ENCODE data around the gene PTCH1.
A peak's percentile ranks its signal among the peaks of the same experiment; 100 is the strongest.

Gene PTCH1

DNA sequence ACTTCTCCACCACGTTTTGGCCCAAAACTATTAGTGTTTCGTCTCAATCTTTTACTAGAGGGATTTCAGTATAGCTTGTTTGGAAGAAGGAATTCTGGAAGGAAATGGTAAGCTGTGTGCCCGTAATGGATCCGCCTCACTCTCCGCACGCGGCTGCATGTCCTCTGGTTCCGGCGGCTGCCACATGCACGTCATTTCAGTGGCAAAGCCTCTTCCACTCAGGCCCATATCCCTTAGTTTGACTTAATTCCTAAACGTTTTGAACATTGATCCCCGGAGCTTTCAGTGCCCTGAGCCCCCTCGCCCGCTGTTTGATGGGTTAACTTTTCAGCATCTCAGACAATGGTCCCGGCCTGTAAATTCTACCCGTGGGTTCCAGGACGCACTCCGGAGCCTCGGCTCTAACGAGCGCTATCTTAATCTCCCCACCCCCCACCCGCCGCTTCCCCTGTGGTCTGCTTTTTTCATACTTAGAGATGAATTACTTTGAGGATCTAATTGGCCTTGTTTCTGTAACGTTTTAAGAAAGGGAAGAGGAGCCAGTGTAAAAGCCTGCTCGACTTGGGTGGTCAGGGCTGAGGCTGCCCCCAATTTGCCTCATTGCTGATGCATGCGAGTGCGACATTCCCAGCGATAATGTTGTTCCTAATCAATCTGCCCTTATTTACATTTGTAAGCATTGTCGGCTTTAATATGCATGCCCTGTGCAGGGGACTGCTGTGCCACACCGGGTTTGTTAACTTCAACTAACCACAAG is 4.6 kb downstream of the PTCH1 start:
- DNase-seq: no peak

DNA sequence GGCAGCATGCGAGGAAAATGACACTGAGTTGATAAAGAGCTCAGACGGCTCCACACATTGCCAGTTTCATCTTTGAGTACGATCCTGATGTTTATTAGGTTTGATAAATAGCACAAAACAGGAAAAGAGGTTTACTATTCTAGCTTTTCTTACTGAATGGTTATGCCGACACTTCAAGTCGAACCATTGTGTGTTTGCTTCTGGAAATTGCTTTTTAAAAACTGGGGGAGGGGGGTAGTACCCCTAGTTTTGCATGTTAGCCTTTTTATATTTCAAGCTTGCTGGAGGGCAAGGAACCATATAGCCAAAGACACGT is 5.2 kb downstream of the PTCH1 start:
- DNase-seq: no peak

DNA sequence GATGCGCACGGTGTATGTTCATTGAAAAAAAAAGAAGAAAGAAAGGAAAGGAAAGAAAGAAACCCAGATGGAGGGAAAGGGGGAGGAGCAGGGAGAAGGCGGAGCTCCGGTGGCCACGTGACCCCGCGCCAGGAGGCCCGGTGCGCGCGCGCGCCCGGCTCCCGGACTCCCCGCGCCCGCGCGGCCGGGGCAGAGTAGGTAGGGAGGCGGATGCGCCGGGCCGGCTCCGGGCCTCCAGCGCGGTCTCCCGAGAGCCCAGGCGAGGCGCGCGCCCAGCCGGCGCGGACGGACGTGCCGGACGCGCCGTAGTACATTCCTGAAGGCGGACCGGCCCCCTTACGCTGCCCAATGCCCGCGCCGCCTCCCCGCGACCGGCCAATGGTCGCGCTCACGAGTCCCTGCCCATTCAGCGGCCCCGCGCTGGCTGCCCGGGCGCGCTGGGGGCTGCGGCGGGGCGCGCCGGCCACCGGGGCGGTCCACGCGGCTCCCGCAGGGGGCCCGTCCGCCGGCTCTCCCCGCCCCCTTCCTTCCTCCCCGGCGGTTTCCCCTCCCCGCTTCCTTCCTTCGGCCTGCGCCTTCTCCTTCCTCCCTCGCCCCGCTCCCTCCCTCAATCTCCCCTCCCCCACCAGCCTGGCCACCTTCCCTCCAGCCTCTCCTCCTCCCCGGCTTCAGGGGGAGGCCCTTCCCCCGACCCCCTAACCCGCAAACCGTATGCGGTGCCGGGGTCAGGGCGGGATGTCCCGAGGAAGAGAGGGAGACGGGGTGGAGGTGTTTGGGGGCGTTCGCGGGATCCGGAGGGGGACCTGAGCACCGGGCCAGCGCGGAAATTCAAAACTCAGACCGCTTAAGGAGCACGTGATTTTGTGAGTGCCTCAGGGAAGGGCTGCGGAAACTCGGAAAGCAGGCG is 5.8 kb downstream of the PTCH1 start:
- DNase-seq: peak; percentile 87

DNA sequence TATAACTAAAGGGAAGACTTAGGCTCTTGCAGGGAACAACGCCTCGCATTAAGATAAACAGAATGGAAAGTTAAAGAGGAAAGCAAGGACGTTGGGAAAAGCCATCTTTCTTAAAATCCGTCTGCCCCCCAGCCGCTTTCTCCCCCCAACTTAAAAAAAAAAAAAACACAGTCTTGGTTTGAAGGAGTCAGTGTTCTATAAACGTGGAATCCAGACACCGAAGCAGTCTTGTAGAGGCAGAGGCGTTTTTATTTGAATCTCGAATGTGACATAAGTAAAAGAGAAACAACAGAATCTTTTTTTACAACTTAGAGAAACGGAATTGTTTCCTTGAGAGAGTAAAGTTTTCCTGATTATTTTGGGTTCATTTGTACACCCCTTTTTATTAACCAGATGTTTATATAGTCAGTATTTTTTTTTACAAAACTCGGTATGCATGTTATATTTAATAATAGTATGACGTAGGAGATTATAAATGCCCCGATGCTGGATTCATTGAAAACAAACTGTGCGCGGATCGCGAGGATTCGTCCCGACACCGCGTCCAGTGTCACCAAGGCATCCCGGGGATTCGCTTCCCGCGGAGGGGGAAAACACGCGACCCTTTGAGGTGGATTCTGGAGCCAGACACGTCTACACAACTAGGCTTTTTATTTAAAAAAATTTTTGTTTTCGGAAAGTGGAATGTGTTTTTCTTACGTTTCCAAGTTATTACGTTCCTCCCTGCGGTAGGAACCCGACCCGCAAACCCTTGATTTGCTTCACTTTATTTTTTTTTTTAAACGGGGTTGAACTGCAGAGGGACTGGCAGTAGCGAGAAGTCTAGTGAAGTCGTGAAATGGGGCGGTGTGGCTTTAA is 6.7 kb downstream of the PTCH1 start:
- DNase-seq: peak; percentile 7

- peak; percentile 64 for DNase-seq
Observed at GRCh38 chr9:95508968-95509850, 7.6 kb downstream of the PTCH1 start.

- peak; percentile 25 for DNase-seq
Observed at GRCh38 chr9:95508242-95508967, 8.4 kb downstream of the PTCH1 start.

- peak; percentile 36 for DNase-seq
Observed at GRCh38 chr9:95507464-95508241, 9.1 kb downstream of the PTCH1 start.

GRCh38 chr9:95506678-95507463 is 9.9 kb downstream of the PTCH1 start:
- DNase-seq: peak; percentile 36

DNA sequence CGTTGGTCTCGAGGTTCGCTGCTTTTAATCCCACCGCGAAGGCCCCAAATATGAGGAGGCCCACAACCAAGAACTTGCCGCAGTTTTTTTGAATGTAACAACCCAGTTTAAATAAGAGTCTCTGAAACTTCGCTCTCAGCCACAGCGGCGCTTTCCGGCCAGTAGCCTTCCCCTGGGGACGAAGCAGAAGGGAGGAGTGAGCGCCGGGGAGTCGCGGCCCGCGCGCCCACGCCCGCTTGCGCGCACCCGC is 10.4 kb downstream of the PTCH1 start:
- DNase-seq: no peak

DNA sequence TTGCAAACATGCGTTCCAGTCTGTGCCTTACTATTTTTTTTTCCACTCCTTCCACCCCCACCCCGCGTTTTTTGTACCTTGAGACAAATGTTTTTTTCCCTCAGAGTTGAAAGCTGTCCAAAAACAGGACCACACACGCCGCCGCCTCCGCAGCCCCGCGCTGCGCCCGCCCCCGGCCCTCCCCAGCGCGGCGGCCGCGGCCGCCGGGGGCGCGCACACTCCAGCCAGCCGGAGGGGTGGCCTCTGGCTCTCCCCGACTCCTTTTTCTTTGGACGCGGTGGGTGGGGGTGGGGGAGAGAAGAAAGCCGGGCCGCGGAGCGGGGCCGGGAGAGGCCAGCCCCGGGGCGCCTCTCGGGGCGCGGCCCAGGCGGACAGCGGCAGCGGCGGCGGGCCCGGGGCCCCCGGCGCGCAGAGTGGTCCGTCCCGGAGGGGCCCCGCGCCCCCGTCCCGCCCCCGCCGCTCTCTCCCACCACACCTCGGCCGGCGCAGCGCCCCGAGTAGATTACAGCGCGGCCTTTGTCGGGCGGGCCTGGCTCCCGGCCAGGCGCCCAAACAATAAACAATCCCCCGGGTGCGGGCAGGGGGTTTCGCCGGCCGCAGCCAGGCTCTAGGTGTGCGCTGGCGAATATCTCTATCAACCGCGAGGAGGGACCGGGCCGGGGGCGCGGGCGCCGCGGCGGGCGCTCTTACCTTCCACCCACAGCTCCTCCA is 10.9 kb downstream of the PTCH1 start:
- peak; percentile 43 for DNase-seq

DNA sequence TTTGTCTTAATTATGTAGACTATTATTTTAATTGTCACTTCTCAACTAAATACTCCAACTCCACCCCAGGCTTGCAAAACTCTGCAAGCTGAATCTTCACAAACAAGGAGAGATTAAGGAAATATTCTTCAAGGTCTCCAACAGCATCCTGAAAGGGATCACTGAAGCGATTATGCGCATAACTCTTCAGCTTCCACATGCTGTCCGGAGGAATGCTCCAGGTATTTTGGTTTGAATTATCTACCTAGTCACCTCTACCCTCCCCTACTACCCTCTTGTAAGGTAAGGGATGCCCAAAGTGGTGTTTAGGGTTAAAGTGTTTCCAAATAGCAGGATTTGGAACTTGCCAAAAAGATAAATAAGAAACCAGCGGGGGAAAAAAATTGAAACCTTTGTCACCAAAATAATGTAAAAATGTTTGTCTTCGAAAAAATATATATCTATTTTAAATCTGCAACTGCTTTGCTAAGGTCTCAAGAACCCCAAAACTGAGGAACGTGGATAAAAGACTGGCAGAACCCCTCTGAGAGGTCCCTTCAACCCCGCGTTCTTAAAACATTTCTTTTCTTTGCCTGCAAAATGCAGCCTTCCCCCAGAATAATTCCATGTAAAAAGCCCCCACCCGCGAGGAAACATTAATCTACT is 11.6 kb downstream of the PTCH1 start:
- no peak for DNase-seq

GRCh38 chr9:95504053-95504963 is 12.5 kb downstream of the PTCH1 start:
- no peak for DNase-seq

DNA sequence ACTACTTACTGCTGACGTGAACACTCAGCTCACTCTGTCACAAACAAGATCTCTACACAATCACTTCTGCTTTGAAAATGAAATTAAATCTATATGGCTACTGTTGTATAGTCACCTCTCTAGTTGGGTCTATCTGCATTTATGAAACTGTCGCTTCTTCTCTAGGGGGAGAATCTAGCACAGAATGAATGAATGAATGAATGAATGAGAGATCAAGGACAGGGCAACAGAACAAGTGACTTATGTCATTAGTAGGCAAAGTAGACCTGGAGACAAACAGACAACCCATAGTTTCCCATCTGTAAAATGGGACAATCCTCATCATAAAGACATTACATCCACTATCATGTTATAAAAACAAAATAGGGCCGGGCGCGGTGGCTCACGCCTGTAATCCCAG is 13.4 kb downstream of the PTCH1 start:
- DNase-seq: no peak

GRCh38 chr9:95502248-95502647 is 14.5 kb downstream of the PTCH1 start:
- no peak for DNase-seq

DNA sequence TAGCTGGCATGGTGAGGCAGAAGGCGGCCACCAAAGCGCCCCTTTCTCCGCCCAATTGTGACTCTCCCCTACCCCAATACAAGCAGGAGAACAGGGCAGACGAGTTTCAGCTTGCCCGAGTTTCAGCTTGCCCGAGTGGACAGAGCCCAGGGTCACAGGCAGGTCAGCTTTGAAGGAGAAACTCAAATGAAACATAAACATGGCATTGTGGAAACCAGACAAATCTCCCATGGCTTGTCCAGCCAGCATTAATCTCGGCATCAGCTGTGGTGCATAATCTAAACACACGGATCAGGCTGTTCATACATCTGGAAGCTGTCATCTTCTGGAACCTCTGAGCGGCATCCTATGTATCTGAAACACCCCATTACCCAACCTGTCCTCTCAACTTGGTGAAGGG is 16.9 kb downstream of the PTCH1 start:
- no peak for DNase-seq

DNA sequence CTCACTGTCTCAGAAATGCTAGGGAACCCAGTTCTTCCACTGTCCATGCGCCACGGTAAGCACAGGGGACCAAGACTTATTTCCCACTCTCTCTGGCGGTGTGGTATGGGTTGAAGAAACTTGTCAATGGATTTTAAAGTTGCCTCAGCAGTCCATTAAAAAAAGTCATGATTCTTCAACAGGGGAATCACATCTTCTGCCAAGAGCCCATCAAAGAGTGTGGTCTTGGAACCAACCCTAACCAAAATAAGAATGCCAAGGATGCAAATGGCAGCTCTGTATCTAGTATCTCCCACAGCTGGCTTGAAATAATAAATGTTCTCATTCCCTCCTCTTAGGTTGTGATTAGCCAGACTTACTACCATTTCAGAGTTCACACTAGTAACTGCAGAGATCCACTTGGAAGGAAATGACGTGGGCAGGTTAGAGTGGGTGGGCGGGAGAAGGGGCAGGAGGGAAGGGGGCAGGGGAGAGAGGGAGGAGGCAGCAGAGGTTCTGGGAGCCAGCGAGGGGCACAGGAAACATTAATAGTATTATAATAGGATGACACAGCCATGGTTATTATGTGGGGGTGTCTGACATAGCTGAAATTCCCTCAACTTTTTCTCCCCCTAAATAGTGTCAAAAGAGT is 17.6 kb downstream of the PTCH1 start:
- DNase-seq: no peak

DNA sequence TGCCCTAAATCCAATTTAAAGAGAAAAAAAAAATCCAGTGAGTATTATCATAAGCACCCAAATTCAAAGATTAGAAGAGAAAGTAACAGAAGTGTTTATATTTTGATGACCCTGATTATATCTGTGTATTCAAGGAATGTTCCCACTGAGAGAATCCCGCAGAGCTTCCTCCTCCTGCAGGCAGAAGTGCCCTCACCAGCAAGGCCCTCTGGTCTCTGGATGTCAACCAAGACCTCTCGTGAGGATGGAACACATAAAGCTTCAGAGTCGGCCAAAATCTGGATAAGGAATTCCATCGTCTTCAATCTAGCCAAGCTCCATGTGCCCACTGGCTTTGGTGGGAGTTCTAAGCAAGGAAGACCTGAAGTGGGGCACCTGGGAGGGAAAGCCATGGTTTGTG is 18.1 kb downstream of the PTCH1 start:
- no peak for DNase-seq
